ENCODE data around the gene RALGDS. TPM values are rescaled to one million over a fixed set of nuclear protein-coding genes. Genes with fewer than 3 reads are reported as not detected.

The RALGDS gene
- total RNA-seq, 2 experiments from 2014 or later = 85.7 to 102 TPM

- H3K4me3 Mint-ChIP-seq = peak overlapping the region; percentile 72
- H3K36me3 Mint-ChIP-seq (ENCODE audit: low read depth) = peaks cover 18% of the 10 kb centered on the region
- H3K9me3 Mint-ChIP-seq (ENCODE audit: insufficient read depth) = no peaks in the 10 kb centered on the region
- peak; percentile 66 for ATAC-seq
- CTCF ChIA-PET = interaction anchor here (0.7 to 8.5 kb wide), 11 partner anchors 9 to 124 kb away, joined by 3 to 421 read pairs (median 4); partner anchors contain the start of gene RALGDS
- peak; percentile 84 for DNase-seq
- H3K27me3 Mint-ChIP-seq (ENCODE audit: low read depth) = no peaks in the 10 kb centered on the region
- peak overlapping the region; percentile 81 for H3K27ac Mint-ChIP-seq
- H3K4me1 Mint-ChIP-seq (ENCODE audit: low read depth) = peaks cover 48% of the 10 kb centered on the region
- POLR2A ChIA-PET = interaction anchor here (0.7 to 3.3 kb wide), 7 partner anchors 16 to 227 kb away, joined by 3 to 17 read pairs (median 4); partner anchors contain the start of genes GTF3C5 and STKLD1
These were observed 28.3 kb upstream of the RALGDS start for GRCh38 chr9:133149130-133150015.

DNA sequence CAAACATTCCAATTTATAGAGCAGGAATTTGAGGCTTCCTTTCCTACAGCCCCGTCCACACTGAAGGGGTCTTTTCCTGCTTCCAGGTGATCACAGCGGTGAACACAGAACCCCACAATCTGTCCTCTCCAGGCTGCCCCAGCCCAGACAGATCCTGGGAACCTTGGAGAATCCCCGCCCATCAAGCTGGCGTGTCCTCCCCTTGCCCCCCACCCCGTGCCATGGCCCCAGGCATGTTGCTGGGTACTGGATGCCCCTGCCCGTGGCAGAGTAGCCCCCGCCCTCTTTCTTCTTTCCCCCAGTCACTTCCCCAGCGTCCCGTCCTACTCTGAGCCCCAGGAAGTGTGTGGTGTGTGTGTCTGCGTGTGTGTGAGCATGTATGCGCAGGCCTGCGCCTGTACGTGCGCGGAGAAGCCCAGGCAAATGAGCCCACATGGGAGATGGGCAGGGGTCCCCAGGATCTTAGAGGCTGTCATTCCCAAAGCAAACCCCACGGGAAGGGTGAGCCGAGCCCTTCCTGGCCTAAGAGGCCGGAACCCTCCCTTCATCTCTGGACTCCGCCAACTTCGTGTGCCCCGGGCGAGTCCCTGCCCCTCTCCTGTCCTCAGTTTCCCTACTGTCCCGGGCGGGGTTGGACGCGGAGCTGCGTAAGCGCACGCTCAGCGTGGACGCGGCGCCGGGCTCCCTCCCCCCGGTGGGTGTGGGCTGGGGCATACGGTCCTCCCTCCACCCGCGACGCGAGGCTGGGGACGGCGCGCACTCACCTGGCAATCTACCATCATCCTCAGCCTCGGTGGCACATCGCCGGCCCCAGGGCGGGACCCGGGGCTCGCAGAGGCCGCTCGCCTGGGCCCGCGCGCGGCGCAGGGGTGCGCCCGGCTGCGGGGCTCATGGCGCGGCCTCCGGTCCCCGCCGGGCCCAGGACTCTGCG, 27.4 kb upstream of the RALGDS start:
- Mint-ChIP-seq H3K27me3 (ENCODE audit: low read depth) (no peaks in the 10 kb centered on the region), H3K9me3 (ENCODE audit: insufficient read depth) (no peaks in the 10 kb centered on the region), H3K36me3 (ENCODE audit: low read depth) (peaks cover 18% of the 10 kb centered on the region), H3K4me3 (peak overlapping the region; percentile 91), H3K4me1 (ENCODE audit: low read depth) (peaks cover 55% of the 10 kb centered on the region), H3K27ac (peak overlapping the region; percentile 93)
- ChIA-PET CTCF (interaction anchor here (0.7 to 8.5 kb wide), 25 partner anchors 7 to 217 kb away, joined by 3 to 421 read pairs (median 5); partner anchors contain the start of genes GTF3C5 and RALGDS), POLR2A (interaction anchor here (0.6 to 3.3 kb wide), 9 partner anchors 13 to 536 kb away, joined by 3 to 18 read pairs (median 4); partner anchors contain the start of genes GTF3C5 and STKLD1)
- peak; percentile 67 for DNase-seq
- peak; percentile 23 for ATAC-seq

GRCh38 chr9:133147412-133148198, 26.6 kb upstream of the RALGDS start:
- ChIA-PET POLR2A (interaction anchor here (0.7 to 3.3 kb wide), 7 partner anchors 12 to 117 kb away, joined by 3 to 18 read pairs (median 4); partner anchors contain the start of gene GTF3C5), CTCF (interaction anchor here (0.7 to 8.5 kb wide), 24 partner anchors 8 to 218 kb away, joined by 3 to 421 read pairs (median 6); partner anchors contain the start of genes GFI1B and GTF3C5)
- H3K27me3 Mint-ChIP-seq (ENCODE audit: low read depth) = no peaks in the 10 kb centered on the region
- H3K27ac Mint-ChIP-seq = peak overlapping the region; percentile 93
- peak; percentile 90 for DNase-seq
- peaks cover 63% of the 10 kb centered on the region for H3K4me1 Mint-ChIP-seq (ENCODE audit: low read depth)
- peak; percentile 24 for ATAC-seq
- H3K36me3 Mint-ChIP-seq (ENCODE audit: low read depth) = peaks cover 18% of the 10 kb centered on the region
- peak overlapping the region; percentile 91 for H3K4me3 Mint-ChIP-seq
- no peaks in the 10 kb centered on the region for H3K9me3 Mint-ChIP-seq (ENCODE audit: insufficient read depth)

- no peak for DNase-seq
- H3K27ac Mint-ChIP-seq = peak overlapping the region; percentile 93
- H3K9me3 Mint-ChIP-seq (ENCODE audit: insufficient read depth) = no peaks in the 10 kb centered on the region
- H3K27me3 Mint-ChIP-seq (ENCODE audit: low read depth) = no peaks in the 10 kb centered on the region
- H3K4me3 Mint-ChIP-seq = peak overlapping the region; percentile 91
- ChIA-PET CTCF (interaction anchor here (1.0 to 8.5 kb wide), 19 partner anchors 16 to 219 kb away, joined by 3 to 421 read pairs (median 7); partner anchors contain the start of genes GFI1B and GTF3C5), POLR2A (interaction anchor here (0.9 to 3.3 kb wide), 7 partner anchors 12 to 116 kb away, joined by 3 to 18 read pairs (median 4); partner anchors contain the start of gene GTF3C5)
- peaks cover 71% of the 10 kb centered on the region for H3K4me1 Mint-ChIP-seq (ENCODE audit: low read depth)
- no peak for ATAC-seq
- H3K36me3 Mint-ChIP-seq (ENCODE audit: low read depth) = peaks cover 18% of the 10 kb centered on the region
These were observed 25.8 kb upstream of the RALGDS start for GRCh38 chr9:133146746-133147411.

DNA sequence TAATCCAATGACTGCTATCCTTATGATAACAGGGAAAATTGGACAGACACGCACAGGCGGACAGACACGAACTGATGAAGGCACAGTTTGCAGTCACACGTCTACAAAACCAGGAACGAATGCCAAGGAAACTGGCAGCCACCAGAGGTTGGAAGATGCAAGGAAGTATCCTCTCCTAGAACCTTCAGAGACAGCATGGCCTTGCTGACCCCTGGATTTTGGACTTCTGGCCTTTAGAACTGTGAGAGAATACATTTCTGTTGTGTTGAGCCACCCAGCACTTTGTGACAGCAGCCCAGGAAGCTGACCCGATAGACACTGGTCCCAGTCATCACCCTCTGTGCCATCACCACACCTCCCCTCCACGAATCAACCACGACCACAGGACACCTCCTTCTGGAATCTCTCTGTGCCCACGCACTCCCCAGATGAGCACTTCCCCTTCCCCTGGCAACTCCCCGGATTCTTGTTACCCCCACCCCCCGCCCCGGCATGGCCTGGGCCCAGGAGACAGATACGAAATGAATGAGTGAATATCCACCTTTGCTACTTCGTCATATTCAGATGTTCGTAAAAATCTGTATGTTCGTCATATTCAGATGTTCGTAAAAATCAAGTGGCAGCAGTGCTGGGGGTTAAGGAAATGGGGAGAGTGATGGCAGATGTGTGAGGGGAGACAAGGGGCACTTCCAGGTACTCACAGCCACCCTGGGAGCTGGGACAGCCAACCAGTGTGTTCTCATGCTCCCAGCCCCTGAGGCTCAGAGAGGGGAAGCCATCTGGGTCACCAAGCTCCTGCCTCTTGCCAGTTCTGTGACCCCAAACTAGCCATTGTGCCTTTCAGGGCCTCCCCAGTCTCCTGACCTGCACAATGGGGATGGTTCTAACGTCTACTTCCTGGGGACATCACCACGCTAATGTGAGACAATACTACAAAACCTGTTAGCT, 24.1 kb upstream of the RALGDS start:
- peaks cover 79% of the 10 kb centered on the region for H3K4me1 Mint-ChIP-seq (ENCODE audit: low read depth)
- H3K4me3 Mint-ChIP-seq = peak overlapping the region; percentile 69
- H3K36me3 Mint-ChIP-seq (ENCODE audit: low read depth) = peaks cover 19% of the 10 kb centered on the region
- POLR2A ChIA-PET = interaction anchor here (0.7 to 3.2 kb wide), 16 partner anchors 11 to 230 kb away, joined by 3 to 64 read pairs (median 7); partner anchors contain the start of genes GTF3C5 and RALGDS
- DNase-seq (no peak), ATAC-seq (no peak)
- H3K27me3 Mint-ChIP-seq (ENCODE audit: low read depth) = no peaks in the 10 kb centered on the region
- peak overlapping the region; percentile 89 for H3K27ac Mint-ChIP-seq
- CTCF ChIA-PET = interaction anchor here (1.1 to 8.5 kb wide), 23 partner anchors 11 to 225 kb away, joined by 3 to 421 read pairs (median 8); partner anchors contain the start of genes GBGT1, GTF3C5 and RALGDS
- H3K9me3 Mint-ChIP-seq (ENCODE audit: insufficient read depth) = no peaks in the 10 kb centered on the region

DNA sequence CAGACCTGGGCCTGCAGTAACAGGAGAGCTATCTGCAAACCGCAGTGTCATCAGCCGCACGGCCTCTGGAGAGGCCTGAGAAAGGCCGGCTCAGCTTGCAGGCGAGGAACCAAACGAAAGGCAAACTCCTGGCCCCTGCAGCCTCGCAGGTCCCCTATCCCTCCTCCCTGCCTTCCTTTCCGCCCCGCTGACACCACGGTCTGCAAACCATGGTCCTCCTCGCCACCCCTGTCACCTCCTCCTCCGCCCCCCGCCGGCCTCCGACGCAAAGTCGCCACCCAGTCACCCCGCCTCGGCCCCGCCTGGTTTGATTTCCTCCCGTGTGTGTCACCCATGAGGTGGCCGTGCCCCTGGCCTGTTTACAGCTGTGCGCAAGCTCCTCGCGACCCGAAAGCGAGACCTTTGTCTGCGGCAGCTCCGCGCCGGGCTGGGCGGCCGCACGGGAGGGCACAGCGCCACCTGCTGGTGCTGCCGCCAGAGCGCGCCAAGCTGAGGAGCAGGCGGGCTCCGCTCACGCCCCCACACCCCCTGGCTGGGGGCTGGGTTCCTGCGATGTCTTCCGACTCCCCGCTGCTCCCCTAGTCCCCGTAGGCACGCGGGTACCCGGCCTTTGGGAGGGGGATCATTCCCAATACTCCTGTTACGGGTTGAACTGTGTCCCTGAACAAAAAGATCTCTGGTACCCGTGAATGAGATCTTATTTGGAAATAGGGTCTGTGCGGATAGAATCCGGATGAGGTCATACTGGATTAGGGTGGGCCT, 23.3 kb upstream of the RALGDS start:
- peak; percentile 97 for DNase-seq
- H3K4me1 Mint-ChIP-seq (ENCODE audit: low read depth) = peaks cover 80% of the 10 kb centered on the region
- ATAC-seq = peak; percentile 69
- no peaks in the 10 kb centered on the region for H3K27me3 Mint-ChIP-seq (ENCODE audit: low read depth)
- CTCF ChIA-PET = interaction anchor here (0.6 to 8.5 kb wide), 36 partner anchors 8 to 226 kb away, joined by 3 to 421 read pairs (median 6); partner anchors contain the start of genes GBGT1, GTF3C5, MED22 and RALGDS
- peak overlapping the region; percentile 69 for H3K4me3 Mint-ChIP-seq
- H3K9me3 Mint-ChIP-seq (ENCODE audit: insufficient read depth) = no peaks in the 10 kb centered on the region
- H3K36me3 Mint-ChIP-seq (ENCODE audit: low read depth) = peaks cover 19% of the 10 kb centered on the region
- H3K27ac Mint-ChIP-seq = peak overlapping the region; percentile 89
- POLR2A ChIA-PET = interaction anchor here (0.7 to 2.9 kb wide), 18 partner anchors 10 to 231 kb away, joined by 3 to 64 read pairs (median 5); partner anchors contain the start of genes GTF3C5 and RALGDS

GRCh38 chr9:133143639-133144141, 22.6 kb upstream of the RALGDS start:
- peaks cover 85% of the 10 kb centered on the region for H3K4me1 Mint-ChIP-seq (ENCODE audit: low read depth)
- H3K36me3 Mint-ChIP-seq (ENCODE audit: low read depth) = peaks cover 22% of the 10 kb centered on the region
- ChIA-PET CTCF (interaction anchor here (0.6 to 8.5 kb wide), 36 partner anchors 9 to 227 kb away, joined by 3 to 421 read pairs (median 6); partner anchors contain the start of genes GBGT1, GTF3C5, MED22 and RALGDS), POLR2A (interaction anchor here (0.7 to 2.9 kb wide), 15 partner anchors 10 to 119 kb away, joined by 3 to 64 read pairs (median 6); partner anchors contain the start of genes GTF3C5 and RALGDS)
- H3K27ac Mint-ChIP-seq = peak overlapping the region; percentile 89
- peak overlapping the region; percentile 69 for H3K4me3 Mint-ChIP-seq
- H3K27me3 Mint-ChIP-seq (ENCODE audit: low read depth) = no peaks in the 10 kb centered on the region
- ATAC-seq = no peak
- no peaks in the 10 kb centered on the region for H3K9me3 Mint-ChIP-seq (ENCODE audit: insufficient read depth)
- DNase-seq = no peak
